Measurements from ENCODE around the gene FSCN2. TPM values are rescaled to one million over a fixed set of nuclear protein-coding genes. Genes with fewer than 3 reads are reported as not detected.
"Not testable (repeated sequence)": the region's sequence is repeated elsewhere in the genome, so short reads cannot be mapped to it uniquely, and the experiment has no call there.

Gene FSCN2
- total RNA-seq, 1 donor from 2014 or later, result 1.0 TPM

- H3K27ac ChIP-seq (ENCODE audit: low read depth, low read length), result no peak overlapping the region
- no peaks in the 10 kb centered on the region for H3K9me3 ChIP-seq (ENCODE audit: control insufficient read depth in 3 of 3, low read length in 3 of 3)
- H3K4me3 ChIP-seq (ENCODE audit: low read length in 3 of 3), result no peak overlapping the region
- peaks cover 32 to 40% (median 32%) of the 10 kb centered on the region in 3 donors for H3K36me3 ChIP-seq (ENCODE audit: control insufficient read depth in 3 of 3, insufficient read depth in 3 of 3, low read length in 3 of 3)
- H3K27me3 ChIP-seq (ENCODE audit: control insufficient read depth in 3 of 3, insufficient read depth in 3 of 3, low read length in 3 of 3), result no peaks in the 10 kb centered on the region
- peak overlapping the region in 1 of 3 donors; percentile 3 for H3K9ac ChIP-seq (ENCODE audit: low read depth in 1 of 3, low read length in 3 of 3)
- peaks cover 15 to 30% (median 16%) of the 10 kb centered on the region in 3 donors for H3K4me1 ChIP-seq (ENCODE audit: control insufficient read depth in 3 of 3, insufficient read depth in 3 of 3, low read length in 3 of 3)
Measured at GRCh38 chr17:81578038-81578441, 49.9 kb downstream of the FSCN2 start.

GRCh38 chr17:81578561-81579225, 50.5 kb downstream of the FSCN2 start:
- Histone ChIP-seq H3K4me3 (ENCODE audit: low read length in 3 of 3) (no peak overlapping the region), H3K27me3 (ENCODE audit: control insufficient read depth in 3 of 3, insufficient read depth in 3 of 3, low read length in 3 of 3) (no peaks in the 10 kb centered on the region), H3K27ac (ENCODE audit: low read depth, low read length) (no peak overlapping the region), H3K9ac (ENCODE audit: low read depth in 1 of 3, low read length in 3 of 3) (no peak overlapping the region), H3K36me3 (ENCODE audit: control insufficient read depth in 3 of 3, insufficient read depth in 3 of 3, low read length in 3 of 3) (peaks cover 38 to 44% (median 39%) of the 10 kb centered on the region in 3 donors), H3K4me1 (ENCODE audit: control insufficient read depth in 3 of 3, insufficient read depth in 3 of 3, low read length in 3 of 3) (peaks cover 15 to 30% (median 16%) of the 10 kb centered on the region in 3 donors), H3K9me3 (ENCODE audit: control insufficient read depth in 3 of 3, low read length in 3 of 3) (no peaks in the 10 kb centered on the region)

- Histone ChIP-seq H3K36me3 (ENCODE audit: control insufficient read depth in 3 of 3, insufficient read depth in 3 of 3, low read length in 3 of 3) (peaks cover 42 to 47% (median 42%) of the 10 kb centered on the region in 3 donors), H3K9me3 (ENCODE audit: control insufficient read depth in 3 of 3, low read length in 3 of 3) (no peaks in the 10 kb centered on the region), H3K27me3 (ENCODE audit: control insufficient read depth in 3 of 3, insufficient read depth in 3 of 3, low read length in 3 of 3) (no peaks in the 10 kb centered on the region), H3K4me1 (ENCODE audit: control insufficient read depth in 3 of 3, insufficient read depth in 3 of 3, low read length in 3 of 3) (peaks cover 15 to 30% (median 16%) of the 10 kb centered on the region in 3 donors), H3K9ac (ENCODE audit: low read depth in 1 of 3, low read length in 3 of 3) (no peak overlapping the region), H3K27ac (ENCODE audit: low read depth, low read length) (no peak overlapping the region), H3K4me3 (ENCODE audit: low read length in 3 of 3) (no peak overlapping the region)
Measured at GRCh38 chr17:81579298-81579697, 51.1 kb downstream of the FSCN2 start.

GRCh38 chr17:81579821-81580321, 51.7 kb downstream of the FSCN2 start:
- Histone ChIP-seq H3K27me3 (ENCODE audit: control insufficient read depth in 3 of 3, insufficient read depth in 3 of 3, low read length in 3 of 3) (no peaks in the 10 kb centered on the region), H3K9ac (ENCODE audit: low read depth in 1 of 3, low read length in 3 of 3) (no peak overlapping the region), H3K4me3 (ENCODE audit: low read length in 3 of 3) (no peak overlapping the region), H3K9me3 (ENCODE audit: control insufficient read depth in 3 of 3, low read length in 3 of 3) (no peaks in the 10 kb centered on the region), H3K27ac (ENCODE audit: low read depth, low read length) (no peak overlapping the region), H3K36me3 (ENCODE audit: control insufficient read depth in 3 of 3, insufficient read depth in 3 of 3, low read length in 3 of 3) (peaks cover 42 to 48% (median 42%) of the 10 kb centered on the region in 3 donors), H3K4me1 (ENCODE audit: control insufficient read depth in 3 of 3, insufficient read depth in 3 of 3, low read length in 3 of 3) (peaks cover 15 to 30% (median 16%) of the 10 kb centered on the region in 3 donors)

- peaks cover 14 to 30% (median 15%) of the 10 kb centered on the region in 3 donors for H3K4me1 ChIP-seq (ENCODE audit: control insufficient read depth in 3 of 3, insufficient read depth in 3 of 3, low read length in 3 of 3)
- peaks cover 40 to 48% (median 43%) of the 10 kb centered on the region in 3 donors for H3K36me3 ChIP-seq (ENCODE audit: control insufficient read depth in 3 of 3, insufficient read depth in 3 of 3, low read length in 3 of 3)
- no peak overlapping the region for H3K27ac ChIP-seq (ENCODE audit: low read depth, low read length)
- H3K9ac ChIP-seq (ENCODE audit: low read depth in 1 of 3, low read length in 3 of 3), result peak overlapping the region in 2 of 3 donors; percentile 7 to 8
- H3K4me3 ChIP-seq (ENCODE audit: low read length in 3 of 3), result no peak overlapping the region
- no peaks in the 10 kb centered on the region for H3K9me3 ChIP-seq (ENCODE audit: control insufficient read depth in 3 of 3, low read length in 3 of 3)
- no peaks in the 10 kb centered on the region for H3K27me3 ChIP-seq (ENCODE audit: control insufficient read depth in 3 of 3, insufficient read depth in 3 of 3, low read length in 3 of 3)
Measured at GRCh38 chr17:81580481-81580880, 52.3 kb downstream of the FSCN2 start.

GRCh38 chr17:81581758-81582157, 53.6 kb downstream of the FSCN2 start:
- Histone ChIP-seq H3K9me3 (ENCODE audit: control insufficient read depth in 3 of 3, low read length in 3 of 3) (no peaks in the 10 kb centered on the region), H3K27me3 (ENCODE audit: control insufficient read depth in 3 of 3, insufficient read depth in 3 of 3, low read length in 3 of 3) (no peaks in the 10 kb centered on the region), H3K4me1 (ENCODE audit: control insufficient read depth in 3 of 3, insufficient read depth in 3 of 3, low read length in 3 of 3) (peaks cover 12 to 23% (median 13%) of the 10 kb centered on the region in 3 donors), H3K9ac (ENCODE audit: low read depth in 1 of 3, low read length in 3 of 3) (peak overlapping the region in 1 of 3 donors; percentile 16), H3K27ac (ENCODE audit: low read depth, low read length) (no peak overlapping the region), H3K4me3 (ENCODE audit: low read length in 3 of 3) (no peak overlapping the region), H3K36me3 (ENCODE audit: control insufficient read depth in 3 of 3, insufficient read depth in 3 of 3, low read length in 3 of 3) (peaks cover 45 to 53% (median 53%) of the 10 kb centered on the region in 3 donors)

- Histone ChIP-seq H3K27me3 (ENCODE audit: control insufficient read depth in 3 of 3, insufficient read depth in 3 of 3, low read length in 3 of 3) (no peaks in the 10 kb centered on the region), H3K27ac (ENCODE audit: low read depth, low read length) (no peak overlapping the region), H3K4me3 (ENCODE audit: low read length in 3 of 3) (no peak overlapping the region), H3K9me3 (ENCODE audit: control insufficient read depth in 3 of 3, low read length in 3 of 3) (no peaks in the 10 kb centered on the region), H3K36me3 (ENCODE audit: control insufficient read depth in 3 of 3, insufficient read depth in 3 of 3, low read length in 3 of 3) (peaks cover 48 to 56% (median 55%) of the 10 kb centered on the region in 3 donors), H3K9ac (ENCODE audit: low read depth in 1 of 3, low read length in 3 of 3) (no peak overlapping the region), H3K4me1 (ENCODE audit: control insufficient read depth in 3 of 3, insufficient read depth in 3 of 3, low read length in 3 of 3) (peaks cover 8 to 18% (median 10%) of the 10 kb centered on the region in 3 donors)
Measured at GRCh38 chr17:81582341-81582740, 54.2 kb downstream of the FSCN2 start.

GRCh38 chr17:81582749-81583148, 54.6 kb downstream of the FSCN2 start:
- no peak overlapping the region for H3K4me3 ChIP-seq (ENCODE audit: low read length in 3 of 3)

GRCh38 chr17:81583589-81584342, 55.6 kb downstream of the FSCN2 start:
- no peak overlapping the region for H3K9ac ChIP-seq (ENCODE audit: low read depth in 1 of 3, low read length in 3 of 3)
- no peaks in the 10 kb centered on the region for H3K27me3 ChIP-seq (ENCODE audit: control insufficient read depth in 3 of 3, insufficient read depth in 3 of 3, low read length in 3 of 3)
- no peak overlapping the region for H3K27ac ChIP-seq (ENCODE audit: low read depth, low read length)
- H3K4me3 ChIP-seq (ENCODE audit: low read length in 3 of 3), result no peak overlapping the region
- peaks cover 55 to 66% (median 65%) of the 10 kb centered on the region in 3 donors for H3K36me3 ChIP-seq (ENCODE audit: control insufficient read depth in 3 of 3, insufficient read depth in 3 of 3, low read length in 3 of 3)
- no peaks in the 10 kb centered on the region for H3K9me3 ChIP-seq (ENCODE audit: control insufficient read depth in 3 of 3, low read length in 3 of 3)
- peaks cover 2 to 8% (median 7%) of the 10 kb centered on the region in 3 donors for H3K4me1 ChIP-seq (ENCODE audit: control insufficient read depth in 3 of 3, insufficient read depth in 3 of 3, low read length in 3 of 3)

More at GRCh38 chr17:81582749-81583148, 54.6 kb downstream of the FSCN2 start:
- Histone ChIP-seq H3K9me3 (ENCODE audit: control insufficient read depth in 3 of 3, low read length in 3 of 3) (no peaks in the 10 kb centered on the region), H3K4me1 (ENCODE audit: control insufficient read depth in 3 of 3, insufficient read depth in 3 of 3, low read length in 3 of 3) (peaks cover 4 to 14% (median 7%) of the 10 kb centered on the region in 3 donors), H3K36me3 (ENCODE audit: control insufficient read depth in 3 of 3, insufficient read depth in 3 of 3, low read length in 3 of 3) (peaks cover 48 to 56% (median 55%) of the 10 kb centered on the region in 3 donors), H3K9ac (ENCODE audit: low read depth in 1 of 3, low read length in 3 of 3) (no peak overlapping the region), H3K27me3 (ENCODE audit: control insufficient read depth in 3 of 3, insufficient read depth in 3 of 3, low read length in 3 of 3) (no peaks in the 10 kb centered on the region), H3K27ac (ENCODE audit: low read depth, low read length) (no peak overlapping the region)

GRCh38 chr17:81584771-81585170, 56.6 kb downstream of the FSCN2 start:
- not testable (repeated sequence) for H3K4me3 ChIP-seq (ENCODE audit: low read length in 3 of 3); H3K9ac ChIP-seq (ENCODE audit: low read depth in 1 of 3, low read length in 3 of 3); H3K9me3 ChIP-seq (ENCODE audit: control insufficient read depth in 3 of 3, low read length in 3 of 3); H3K4me1 ChIP-seq (ENCODE audit: control insufficient read depth in 3 of 3, insufficient read depth in 3 of 3, low read length in 3 of 3); H3K27ac ChIP-seq (ENCODE audit: low read depth, low read length); H3K27me3 ChIP-seq (ENCODE audit: control insufficient read depth in 3 of 3, insufficient read depth in 3 of 3, low read length in 3 of 3)
- peaks cover 62 to 70% (median 66%) of the 10 kb centered on the region in 3 donors for H3K36me3 ChIP-seq (ENCODE audit: control insufficient read depth in 3 of 3, insufficient read depth in 3 of 3, low read length in 3 of 3)

Data from skeletal muscle tissue (tissue), 4 donors.